GM18861 (cell line): Measurements from ENCODE around the gene GIMD1.

Source experiments
- ATAC-seq: cut with Tn5 transposase; IDR thresholded peaks from one replicate; pipeline ENCODE4 v1.9.1; 2021; ENCODE audit not compliant: unreplicated experiment

GIMD1 gene

GRCh38 chr4:106315968-106316772, 52.4 kb downstream of the GIMD1 start, which contains the start of the genes AIMP1 and TBCK:
TSS of gene AIMP1 (plus strand) at chr4:106316550. CDS start at chr4:106325010, 8,460 bp downstream.
TSS of gene TBCK (minus strand) at chr4:106316209. CDS start at chr4:106308960, 7,249 bp downstream.
- peak; percentile 84 for ATAC-seq

GRCh38 chr4:106315476-106315967, 53.1 kb downstream of the GIMD1 start:
- ATAC-seq, result peak; percentile 2

GRCh38 chr4:106314960-106315359, 53.6 kb downstream of the GIMD1 start:
- ATAC-seq, result no peak

- ATAC-seq, result no peak
Measured at GRCh38 chr4:106312997-106313522, 55.5 kb downstream of the GIMD1 start.

- no peak for ATAC-seq
Measured at GRCh38 chr4:106312377-106312776, 56.2 kb downstream of the GIMD1 start.
